ENCODE results near the gene QPCT.

GRCh38 chr2:37421686-37422085 is 77.3 kb downstream of the QPCT start:
- TF ChIP-seq EZH2phosphoT487 (IDR thresholded peaks at IDR 0.05; ENCODE audit: insufficient read depth, low read depth) (no peak), EZH2 (IDR thresholded peaks at IDR 0.05; ENCODE audit: insufficient read depth, poor library complexity, severe bottlenecking) (no peak)

Data from GM23248 (cell line).